Stimulated activated CD8-positive, alpha-beta memory T cell treated with anti-CD3 and anti-CD28 coated beads, Interleukin-7, amount 100 ng/mL, for 4 hours (primary cell): ENCODE results near the gene SHPK.
"Not testable (repeated sequence)": the region's sequence is repeated elsewhere in the genome, so short reads cannot be mapped to it uniquely, and the experiment has no call there.

Experiments
- DNase-seq, 2 donors: peaks; one replicate each; pipeline ENCODE4 v3.0.0-alpha.2; 2020; ENCODE audit warnings: low read depth in 2 of 2

Gene SHPK

GRCh38 chr17:3589784-3590183 lies 46.3 kb downstream of the SHPK start:
- DNase-seq, result no peak

GRCh38 chr17:3585826-3586225 lies 50.2 kb downstream of the SHPK start:
- no peak for DNase-seq

GRCh38 chr17:3583456-3583855 lies 52.6 kb downstream of the SHPK start:
- DNase-seq, result no peak

- DNase-seq, result no peak
Measured at GRCh38 chr17:3582915-3583314, 53.1 kb downstream of the SHPK start.

GRCh38 chr17:3578667-3579066 lies 57.4 kb downstream of the SHPK start:
- not testable (repeated sequence) for DNase-seq

- no peak for DNase-seq
Measured at GRCh38 chr17:3576970-3577369, 59.1 kb downstream of the SHPK start.

- DNase-seq, result no peak
Measured at GRCh38 chr17:3575511-3575910, 60.5 kb downstream of the SHPK start.

GRCh38 chr17:3574231-3574630 lies 61.8 kb downstream of the SHPK start:
- no peak for DNase-seq

- no peak for DNase-seq
Measured at GRCh38 chr17:3573246-3574100, 62.6 kb downstream of the SHPK start.

GRCh38 chr17:3572231-3572630 lies 63.8 kb downstream of the SHPK start:
- DNase-seq, result no peak

GRCh38 chr17:3571043-3571900 lies 64.8 kb downstream of the SHPK start:
- DNase-seq, result no peak

GRCh38 chr17:3569534-3570137 lies 66.4 kb downstream of the SHPK start:
- no peak for DNase-seq

GRCh38 chr17:3566551-3566950 lies 69.5 kb downstream of the SHPK start:
- DNase-seq, result no peak

GRCh38 chr17:3565143-3565542 lies 70.9 kb downstream of the SHPK start:
- DNase-seq, result no peak

GRCh38 chr17:3564241-3564640 lies 71.8 kb downstream of the SHPK start:
- DNase-seq, result not testable (repeated sequence)

- no peak for DNase-seq
Measured at GRCh38 chr17:3559270-3559645, 76.8 kb downstream of the SHPK start.

- DNase-seq, result peak; percentile 14 to 36
Measured at GRCh38 chr17:3558603-3559269, 77.3 kb downstream of the SHPK start.
